AG09309 (cell line): ENCODE measurements around the gene SUPT3H.

ENCODE experiments used
- DNase-seq: peaks from one replicate; pipeline ENCODE4 v3.0.0-alpha.2; 2010; ENCODE audit warnings: low read depth
- H3K4me3 ChIP-seq: 2 replicates; pipeline ENCODE4 v1.5.1; 2011; ENCODE audit warnings: mild to moderate bottlenecking, low read depth, low read length, moderate library complexity; ENCODE audit not compliant: control insufficient read depth
- CTCF ChIP-seq: IDR thresholded peaks from 2 replicates; pipeline ENCODE4 v1.5.1; 2011; ENCODE audit warnings: mild to moderate bottlenecking, low read depth, low read length, inconsistent platforms; ENCODE audit not compliant: insufficient read depth, control insufficient read depth; ENCODE audit errors: missing control alignments

SUPT3H gene

GRCh38 chr6:44833248-44833647 lies 544.5 kb downstream of the SUPT3H start:
- no peak for TF ChIP-seq CTCF
- no peak overlapping the region for H3K4me3 ChIP-seq
- DNase-seq = no peak

- H3K4me3 ChIP-seq = no peak overlapping the region
- TF ChIP-seq CTCF = no peak
- DNase-seq = no peak
These were observed 546.6 kb downstream of the SUPT3H start for GRCh38 chr6:44831002-44831610.

GRCh38 chr6:44829836-44830235 lies 547.9 kb downstream of the SUPT3H start:
- no peak for TF ChIP-seq CTCF
- no peak for DNase-seq

GRCh38 chr6:44828780-44829179 lies 549.0 kb downstream of the SUPT3H start:
- no peak for DNase-seq
- no peak for TF ChIP-seq CTCF
- H3K4me3 ChIP-seq = no peak overlapping the region

More at GRCh38 chr6:44829836-44830235, 547.9 kb downstream of the SUPT3H start:
- H3K4me3 ChIP-seq = no peak overlapping the region

GRCh38 chr6:44826025-44826676 lies 551.6 kb downstream of the SUPT3H start:
- H3K4me3 ChIP-seq = no peak overlapping the region
- TF ChIP-seq CTCF = no peak

GRCh38 chr6:44825273-44825672 lies 552.5 kb downstream of the SUPT3H start:
- no peak overlapping the region for H3K4me3 ChIP-seq
- no peak for TF ChIP-seq CTCF
- no peak for DNase-seq

More at GRCh38 chr6:44826025-44826676, 551.6 kb downstream of the SUPT3H start:
- no peak for DNase-seq

- H3K4me3 ChIP-seq = no peak overlapping the region
- DNase-seq = no peak
- no peak for TF ChIP-seq CTCF
These were observed 553.2 kb downstream of the SUPT3H start for GRCh38 chr6:44824567-44824966.
